Osteocyte (in vitro differentiated cells): ENCODE data around the gene RTEL1. TPM values are rescaled to one million over a fixed set of nuclear protein-coding genes. Genes with fewer than 3 reads are reported as not detected.
"Not testable (repeated sequence)": the region's sequence is repeated elsewhere in the genome, so short reads cannot be mapped to it uniquely, and the experiment has no call there.

Source experiments
- DNase-seq: peaks from one replicate; pipeline ENCODE4 v3.0.0; 2021; ENCODE audit warnings: mixed read lengths; ENCODE audit not compliant: unreplicated experiment; ENCODE audit errors: extremely low spot score
- H3K27ac Mint-ChIP-seq: one replicate; pipeline ENCODE4 v1.8.0; 2021; ENCODE audit warnings: mild to moderate bottlenecking, mixed read lengths; ENCODE audit not compliant: unreplicated experiment
- H3K27me3 Mint-ChIP-seq: one replicate; pipeline ENCODE4 v1.8.0; 2021; ENCODE audit warnings: mixed read lengths; ENCODE audit not compliant: unreplicated experiment
- H3K36me3 Mint-ChIP-seq: one replicate; pipeline ENCODE4 v1.8.0; 2021; ENCODE audit warnings: mixed read lengths; ENCODE audit not compliant: unreplicated experiment
- H3K4me1 Mint-ChIP-seq: one replicate; pipeline ENCODE4 v1.8.0; 2021; ENCODE audit warnings: mixed read lengths; ENCODE audit not compliant: unreplicated experiment
- H3K4me3 Mint-ChIP-seq: one replicate; pipeline ENCODE4 v1.8.0; 2021; ENCODE audit warnings: mild to moderate bottlenecking, moderate library complexity, mixed read lengths; ENCODE audit not compliant: unreplicated experiment
- H3K9me3 Mint-ChIP-seq: one replicate; pipeline ENCODE4 v1.8.0; 2021; ENCODE audit warnings: mixed read lengths; ENCODE audit not compliant: unreplicated experiment
- CTCF ChIP-seq: fragments of 200-600 bp; sonication (generic); IDR thresholded peaks from 2 replicates; pipeline ENCODE4 v1.5.0; 2021; ENCODE audit warnings: antibody characterized with exemption, mild to moderate bottlenecking, moderate library complexity
- total RNA-seq: library from RNA; stranded (reverse); gene quantifications from 2 replicates; pipeline ENCODE4 v1.2.1, GENCODE V29; 2021

Gene RTEL1
- total RNA-seq, 1 donor from 2014 or later = 34.1 TPM

GRCh38 chr20:63664143-63664851 is 6.2 kb downstream of the RTEL1 start:
- H3K4me3 Mint-ChIP-seq = no peak overlapping the region
- H3K9me3 Mint-ChIP-seq = no peaks in the 10 kb centered on the region
- DNase-seq = no peak
- H3K27ac Mint-ChIP-seq = no peak overlapping the region
- no peaks in the 10 kb centered on the region for H3K27me3 Mint-ChIP-seq
- H3K4me1 Mint-ChIP-seq = peaks cover 8% of the 10 kb centered on the region
- peaks cover 21% of the 10 kb centered on the region for H3K36me3 Mint-ChIP-seq
- TF ChIP-seq CTCF = no peak

GRCh38 chr20:63664861-63665594 is 6.9 kb downstream of the RTEL1 start:
- no peak overlapping the region for H3K4me3 Mint-ChIP-seq
- H3K4me1 Mint-ChIP-seq = peaks cover 1% of the 10 kb centered on the region
- no peak for TF ChIP-seq CTCF
- H3K27ac Mint-ChIP-seq = no peak overlapping the region
- no peaks in the 10 kb centered on the region for H3K27me3 Mint-ChIP-seq
- peaks cover 22% of the 10 kb centered on the region for H3K36me3 Mint-ChIP-seq
- no peak for DNase-seq
- no peaks in the 10 kb centered on the region for H3K9me3 Mint-ChIP-seq

GRCh38 chr20:63665708-63666107 is 7.6 kb downstream of the RTEL1 start:
- TF ChIP-seq CTCF = no peak
- no peaks in the 10 kb centered on the region for H3K27me3 Mint-ChIP-seq
- no peak for DNase-seq
- no peak overlapping the region for H3K27ac Mint-ChIP-seq
- no peaks in the 10 kb centered on the region for H3K4me1 Mint-ChIP-seq
- peaks cover 22% of the 10 kb centered on the region for H3K36me3 Mint-ChIP-seq
- no peak overlapping the region for H3K4me3 Mint-ChIP-seq
- no peaks in the 10 kb centered on the region for H3K9me3 Mint-ChIP-seq

- H3K27me3 Mint-ChIP-seq = no peaks in the 10 kb centered on the region
- no peak overlapping the region for H3K27ac Mint-ChIP-seq
- no peak for TF ChIP-seq CTCF
- no peaks in the 10 kb centered on the region for H3K9me3 Mint-ChIP-seq
- DNase-seq = no peak
- H3K4me3 Mint-ChIP-seq = no peak overlapping the region
- H3K4me1 Mint-ChIP-seq = no peaks in the 10 kb centered on the region
- peaks cover 17% of the 10 kb centered on the region for H3K36me3 Mint-ChIP-seq
These were observed 9.7 kb downstream of the RTEL1 start for GRCh38 chr20:63667858-63668257.

GRCh38 chr20:63668351-63668750 is 10.2 kb downstream of the RTEL1 start:
- TF ChIP-seq CTCF = no peak
- Mint-ChIP-seq H3K27me3 (no peaks in the 10 kb centered on the region), H3K4me1 (no peaks in the 10 kb centered on the region), H3K4me3 (no peak overlapping the region), H3K36me3 (peaks cover 17% of the 10 kb centered on the region), H3K27ac (no peak overlapping the region), H3K9me3 (no peaks in the 10 kb centered on the region)
- DNase-seq = no peak

GRCh38 chr20:63671695-63672094 is 13.6 kb downstream of the RTEL1 start:
- not testable (repeated sequence) for DNase-seq, H3K27me3 Mint-ChIP-seq, H3K9me3 Mint-ChIP-seq, H3K4me1 Mint-ChIP-seq, H3K27ac Mint-ChIP-seq, H3K4me3 Mint-ChIP-seq
- peaks cover 19% of the 10 kb centered on the region for H3K36me3 Mint-ChIP-seq
